ENCODE data around the gene NOL4L.

NOL4L gene

GRCh38 chr20:32521780-32522525, 63.2 kb downstream of the NOL4L start:
- peak; percentile 81 for DNase-seq

GRCh38 chr20:32520927-32521203, 64.3 kb downstream of the NOL4L start:
- no peak for DNase-seq

DNA sequence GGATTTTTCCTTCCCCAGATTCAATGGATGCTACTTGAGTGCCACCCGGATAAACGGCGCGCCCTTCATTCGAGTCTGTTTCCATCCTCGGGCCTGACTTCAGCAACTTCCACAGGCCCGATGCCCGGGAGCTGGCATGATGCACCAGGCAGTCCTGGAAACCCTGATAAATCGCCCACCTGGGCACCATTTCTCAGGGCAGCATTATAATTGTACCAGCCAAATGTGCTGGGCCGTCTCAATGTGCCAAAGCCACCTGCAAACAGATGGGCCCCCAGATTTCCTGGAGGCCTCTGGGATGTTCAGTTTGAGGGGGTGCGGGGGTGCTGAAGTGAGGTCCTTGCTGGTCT, 65.8 kb downstream of the NOL4L start:
- no peak for DNase-seq

- no peak for DNase-seq
Observed at GRCh38 chr20:32518593-32519380, 66.3 kb downstream of the NOL4L start.

- no peak for DNase-seq
Observed at GRCh38 chr20:32517914-32518592, 67.1 kb downstream of the NOL4L start.

DNA sequence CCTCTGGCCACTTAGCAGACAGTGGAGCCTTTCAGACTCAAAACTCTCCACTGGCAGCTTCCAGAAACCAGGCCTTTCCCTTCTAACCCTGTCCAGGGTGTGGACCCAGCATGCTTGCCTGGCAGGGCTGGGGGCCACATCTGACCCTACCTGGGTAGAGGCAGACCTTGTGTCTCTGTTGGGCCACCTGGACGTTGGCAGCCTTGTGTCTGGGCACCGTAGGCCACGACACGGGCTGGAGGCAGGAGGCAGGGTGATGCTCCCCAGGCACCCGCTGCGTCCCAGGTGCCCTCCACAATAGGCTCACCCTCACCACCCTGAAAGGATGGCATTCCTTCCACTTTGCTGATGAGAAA, 67.6 kb downstream of the NOL4L start:
- DNase-seq, result no peak

- no peak for DNase-seq
Observed at GRCh38 chr20:32516583-32517517, 68.3 kb downstream of the NOL4L start.

- no peak for DNase-seq
Observed at GRCh38 chr20:32515631-32516101, 69.5 kb downstream of the NOL4L start.

- DNase-seq, result no peak
Observed at GRCh38 chr20:32514760-32515159, 70.4 kb downstream of the NOL4L start.

DNA sequence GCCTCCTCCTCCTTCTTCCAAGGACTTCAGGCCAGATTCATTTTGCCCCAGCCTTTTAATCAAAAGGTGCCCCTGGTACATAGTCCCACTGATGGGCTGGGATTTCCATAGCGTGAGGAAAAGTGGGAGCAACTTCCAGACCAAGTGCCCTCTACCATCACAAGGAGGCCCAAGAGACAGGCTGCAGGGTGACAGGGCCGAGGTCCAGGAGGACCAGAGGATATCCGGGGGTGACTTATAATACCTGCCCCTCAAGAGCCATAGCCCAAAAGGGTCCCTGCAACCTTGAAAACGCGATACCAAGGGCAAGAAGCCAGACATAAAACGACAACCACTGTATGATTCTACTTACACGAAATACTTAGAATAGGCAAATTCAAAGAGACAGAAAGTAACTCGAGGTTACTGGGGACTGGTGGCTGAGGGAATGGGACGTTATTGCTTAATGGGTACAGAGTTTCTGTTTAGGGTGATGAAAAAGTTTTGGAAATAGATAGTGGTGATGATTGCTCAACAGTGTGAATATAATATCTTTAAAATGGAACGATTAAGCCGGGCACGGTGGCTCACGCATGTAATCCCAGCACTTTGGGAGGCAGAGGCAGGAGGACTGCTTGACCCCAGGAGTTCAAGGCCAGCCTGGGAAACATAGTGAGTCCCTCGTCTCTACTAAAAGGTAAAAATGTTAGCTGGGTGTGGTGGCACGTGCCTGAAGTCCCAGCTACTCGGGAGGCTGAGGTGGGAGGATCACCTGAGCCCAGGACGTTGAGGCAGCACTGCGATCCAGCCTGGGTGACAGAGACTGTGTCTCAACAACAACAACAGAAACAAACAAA, 71.9 kb downstream of the NOL4L start:
- DNase-seq, result no peak

GRCh38 chr20:32512047-32512385, 73.1 kb downstream of the NOL4L start:
- no peak for DNase-seq

DNA sequence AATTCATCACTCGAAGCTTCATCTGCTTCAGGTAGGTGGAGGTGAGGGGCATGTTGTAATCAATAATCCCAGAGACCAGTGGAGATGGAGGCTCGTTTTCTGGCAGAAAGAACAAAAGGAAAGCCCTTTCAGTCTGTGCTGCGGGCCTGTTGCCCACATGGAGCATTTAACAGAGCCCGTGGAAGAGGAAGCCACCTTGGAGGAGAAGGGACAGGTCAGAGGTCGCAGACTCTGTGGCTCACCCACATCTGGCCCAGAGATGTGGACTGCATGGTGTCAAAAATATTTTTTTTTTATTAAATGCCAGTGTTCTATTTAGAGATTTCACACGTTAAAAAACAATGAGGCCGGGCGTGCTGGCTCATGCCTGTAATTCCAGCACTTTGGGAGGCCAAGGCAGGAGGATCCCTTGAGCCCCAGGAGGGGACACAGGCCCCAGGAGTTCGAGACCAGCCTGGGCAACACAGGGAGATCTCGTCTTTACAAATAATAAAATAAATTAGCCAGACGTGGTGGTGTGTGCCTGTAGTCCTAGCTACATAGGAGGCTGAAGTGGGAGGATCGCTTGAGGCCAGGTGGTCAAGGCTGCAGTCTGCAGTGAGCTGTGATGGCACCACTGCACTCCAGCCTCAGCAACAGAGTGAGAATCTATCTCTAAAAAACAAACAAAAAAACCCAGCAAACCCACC, 73.6 kb downstream of the NOL4L start:
- no peak for DNase-seq

- DNase-seq, result no peak
Observed at GRCh38 chr20:32510601-32511357, 74.4 kb downstream of the NOL4L start.

GRCh38 chr20:32510120-32510600, 75.0 kb downstream of the NOL4L start:
- DNase-seq, result peak; percentile 28

DNA sequence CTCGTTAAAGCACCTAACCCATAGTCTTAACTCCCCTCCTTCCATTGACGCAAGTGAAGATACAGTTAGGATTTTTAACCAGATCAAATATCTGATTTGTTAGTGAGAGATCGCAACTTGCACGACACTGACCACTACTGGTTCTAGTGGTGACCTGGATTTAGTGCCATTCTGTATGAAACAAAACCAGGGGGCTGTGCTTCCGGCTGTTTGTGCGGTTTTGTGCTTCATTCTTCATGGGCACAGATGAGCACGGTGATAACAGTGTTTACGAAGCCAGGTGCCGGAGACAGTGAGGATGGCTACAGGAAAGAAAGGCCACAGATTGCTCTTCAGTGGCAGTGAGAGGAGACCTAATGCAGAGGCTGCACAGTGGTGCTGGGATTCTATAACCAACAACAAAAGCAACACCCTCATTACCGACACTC, 75.5 kb downstream of the NOL4L start:
- peak; percentile 67 for DNase-seq

GRCh38 chr20:32508775-32509119, 76.4 kb downstream of the NOL4L start:
- no peak for DNase-seq

DNA sequence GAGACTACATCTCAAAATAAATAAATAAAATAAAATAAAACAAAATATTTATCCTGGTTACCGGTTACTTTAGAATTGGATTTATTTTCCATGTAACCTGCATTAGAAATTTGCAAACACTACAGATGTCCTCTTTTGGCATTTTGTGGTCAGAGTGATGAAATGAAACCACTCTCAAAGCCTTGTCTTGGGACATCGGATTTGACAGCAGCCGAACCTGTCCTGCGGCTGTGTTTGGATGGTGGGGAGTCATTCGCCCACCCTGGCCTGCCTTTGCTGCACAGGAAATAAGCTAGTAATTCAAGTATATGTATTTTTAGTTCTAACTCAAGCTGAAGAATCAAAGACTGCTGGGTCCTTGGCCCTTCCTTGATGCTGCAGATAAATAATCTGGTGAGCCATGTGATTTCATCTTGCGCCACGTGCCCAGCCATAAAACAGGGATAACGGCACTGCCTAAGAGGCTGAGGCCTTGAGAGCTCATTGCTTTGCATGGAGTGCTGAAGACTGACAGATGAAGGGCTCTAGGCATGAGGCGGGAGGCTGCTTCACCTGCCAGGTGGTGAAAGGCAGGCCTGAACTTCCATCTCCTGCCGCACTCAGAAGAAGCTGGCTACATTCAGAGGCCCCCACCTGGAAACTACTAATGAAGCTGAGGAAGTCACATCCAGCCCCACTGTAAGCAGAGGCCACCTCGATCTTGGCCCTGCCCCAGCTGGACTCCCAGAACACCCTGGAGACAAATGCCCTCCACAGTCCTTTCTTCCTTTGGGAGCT, 76.9 kb downstream of the NOL4L start:
- DNase-seq, result no peak

- no peak for DNase-seq
Observed at GRCh38 chr20:32506721-32507120, 78.4 kb downstream of the NOL4L start.

DNA sequence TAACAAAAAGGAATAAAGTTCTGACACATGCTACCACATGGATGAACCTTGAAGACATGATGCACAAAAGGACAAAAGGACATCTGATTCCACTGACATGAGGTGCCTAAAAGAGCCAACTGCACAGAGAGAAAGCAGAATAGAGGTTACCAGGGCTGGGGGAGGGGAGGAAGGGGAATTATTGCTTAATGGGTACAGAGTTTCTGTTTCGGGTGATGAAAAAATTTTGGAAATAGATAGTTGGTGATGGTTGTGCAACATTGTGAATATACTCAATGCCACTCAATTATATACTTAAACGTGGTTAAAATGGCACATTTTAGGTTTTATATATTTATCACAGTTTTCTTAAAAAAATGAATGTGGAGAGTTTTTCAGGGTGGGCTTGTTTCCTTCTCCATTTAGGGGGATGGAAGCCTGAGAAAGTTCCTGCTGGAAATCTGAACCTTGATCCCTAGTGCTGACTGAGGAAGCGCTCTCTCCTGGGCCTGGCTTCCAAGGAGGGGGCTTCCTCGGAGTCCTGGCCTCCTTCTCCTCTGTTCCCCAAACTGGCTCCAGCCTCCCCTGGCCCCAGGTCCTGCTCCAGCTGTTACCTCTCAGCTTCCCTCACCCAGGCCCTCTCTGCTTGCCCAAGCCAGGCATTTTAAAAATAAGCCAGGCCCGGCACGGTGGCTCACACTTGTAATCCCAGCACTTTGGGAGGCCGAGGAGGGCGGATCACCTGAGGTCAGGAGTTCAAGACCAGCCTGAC, 79.2 kb downstream of the NOL4L start:
- no peak for DNase-seq

All from stimulated activated CD4-positive, alpha-beta T cell treated with anti-CD3 and anti-CD28 coated beads, Interleukin-15, amount 100 ng/mL, for 24 hours (primary cell).